CD4-positive, alpha-beta T cell (primary cell): ENCODE data around the gene ADAM10. TPM values are rescaled to one million over a fixed set of nuclear protein-coding genes. Genes with fewer than 3 reads are reported as not detected.

Experiments used
- ATAC-seq: fragments of 200-7000 bp; cut with Tn5 transposase; one replicate; pipeline ENCODE4 v1.10.0; 2022; ENCODE audit warnings: mild to moderate bottlenecking; ENCODE audit not compliant: poor library complexity
- CTCF ChIA-PET: fragments of 350-600 bp; sonication (Branson Sonifier 250); formaldehyde crosslinking; loops from one replicate; lab custom pipeline; 2021; ENCODE audit warnings: antibody characterized with exemption, inconsistent platforms; lab: Charles Lee
- POLR2A ChIA-PET: fragments of 350-600 bp; sonication (Branson Sonifier 250); formaldehyde crosslinking; loops from one replicate; lab custom pipeline; 2021; ENCODE audit warnings: antibody characterized with exemption, inconsistent platforms; lab: Charles Lee
- DNase-seq, 14 experiments: peaks; one replicate each; pipeline ENCODE4 v3.0.0-alpha.2; 2013 to 2020; ENCODE audit warnings: mixed read lengths in 2 of 14
- H3K27ac ChIP-seq, 2 donors: one replicate each; pipeline versions ENCODE4 v1.5.1 to v1.7.0; 2013; ENCODE audit warnings: low read length in 2 of 2, low read depth in 1 of 2, mild to moderate bottlenecking in 1 of 2
- H3K27me3 ChIP-seq, 2 experiments: 1 replicate in 1 of 2; 2 replicates in 1 of 2; pipeline versions ENCODE4 v1.6.1 to v1.7.0; 2013; ENCODE audit warnings: low read length in 2 of 2, control low read depth in 1 of 2, mild to moderate bottlenecking in 1 of 2, moderate library complexity in 1 of 2; ENCODE audit not compliant: insufficient read depth in 2 of 2, control insufficient read depth in 1 of 2
- H3K36me3 ChIP-seq: one replicate; pipeline ENCODE4 v1.6.1; 2013; ENCODE audit warnings: low read length, control low read depth; ENCODE audit not compliant: insufficient read depth
- H3K4me1 ChIP-seq: one replicate; pipeline ENCODE4 v1.6.1; 2013; ENCODE audit warnings: low read length, control low read depth; ENCODE audit not compliant: insufficient read depth
- H3K4me3 ChIP-seq: one replicate; pipeline ENCODE4 v1.5.1; 2013; ENCODE audit warnings: mild to moderate bottlenecking, low read length, moderate library complexity
- H3K9me3 ChIP-seq, 2 experiments: 1 replicate in 1 of 2; 2 replicates in 1 of 2; pipeline versions ENCODE4 v1.6.1 to v1.7.0; 2013; ENCODE audit warnings: low read length in 2 of 2, mild to moderate bottlenecking in 2 of 2, control low read depth in 1 of 2, moderate library complexity in 1 of 2; ENCODE audit not compliant: control insufficient read depth in 1 of 2, insufficient read depth in 1 of 2
- H3K27ac Mint-ChIP-seq: one replicate; pipeline ENCODE4 v1.8.0; 2020; ENCODE audit warnings: mixed read lengths
- H3K27me3 Mint-ChIP-seq: one replicate; pipeline ENCODE4 v1.8.0; 2021; ENCODE audit warnings: mixed read lengths
- H3K36me3 Mint-ChIP-seq: one replicate; pipeline ENCODE4 v1.8.0; 2021; ENCODE audit warnings: low read depth, mixed read lengths
- H3K4me1 Mint-ChIP-seq: one replicate; pipeline ENCODE4 v1.8.0; 2021; ENCODE audit warnings: low read depth, mixed read lengths
- H3K4me3 Mint-ChIP-seq: one replicate; pipeline ENCODE4 v1.8.0; 2020; ENCODE audit warnings: mild to moderate bottlenecking, mixed read lengths
- H3K9me3 Mint-ChIP-seq: one replicate; pipeline ENCODE4 v1.8.0; 2020; ENCODE audit warnings: mixed read lengths
- CTCF ChIP-seq: fragments of 200-600 bp; IDR thresholded peaks from one replicate; pipeline ENCODE4 v1.8.0; 2022; ENCODE audit warnings: antibody characterized with exemption, mild to moderate bottlenecking
- intact Hi-C, 2 experiments: fragments of 100-400 bp; cut with DNase I in 1 of 2; cut with micrococcal nuclease in 1 of 2; formaldehyde crosslinking; loops; one replicate each; pipeline versions ENCODE4 v1.15.1 to v1.9.0; 2023 to 2025; cut with DNase I, micrococcal nuclease
- total RNA-seq, 174 experiments: library from RNA in 2 of 174; stranded (reverse) in 2 of 174; gene quantifications; one replicate each; pipeline ENCODE4 v1.2.3 and lab custom pipeline; 2021 to 2026

Gene ADAM10
- total RNA-seq, 2 experiments from 2014 or later = 70.5 to 80.4 TPM

- POLR2A ChIA-PET = interaction anchor here (1.7 to 6.2 kb wide), 3 partner anchors 8 to 24 kb away, joined by 4 to 179 read pairs (median 8); partner anchors contain the start of gene MINDY2
- Histone ChIP-seq H3K27ac (no peak overlapping the region), H3K4me1 (peaks cover 27% of the 10 kb centered on the region), H3K27me3 (no peaks in the 10 kb centered on the region), H3K36me3 (peaks cover 3% of the 10 kb centered on the region), H3K4me3 (no peak overlapping the region), H3K9me3 (no peaks in the 10 kb centered on the region)
- intact Hi-C loops = loop anchor here in 1 of 2 experiments (5.0 kb wide), 1 partner anchor 911 kb away; the partner anchor contains the start of gene GTF2A2
- H3K4me1 Mint-ChIP-seq = peaks cover 78% of the 10 kb centered on the region
- H3K27ac Mint-ChIP-seq = no peak overlapping the region
- ATAC-seq (no peak), DNase-seq (no peak)
- H3K27me3 Mint-ChIP-seq = no peaks in the 10 kb centered on the region
- no peaks in the 10 kb centered on the region for H3K9me3 Mint-ChIP-seq
- CTCF ChIA-PET = interaction anchor here (0.7 to 3.0 kb wide), 3 partner anchors 19 to 28 kb away, joined by 3 to 14 read pairs (median 5); partner anchors contain the start of gene MINDY2
- H3K4me3 Mint-ChIP-seq = peak overlapping the region; percentile 53
- no peak for TF ChIP-seq CTCF
- H3K36me3 Mint-ChIP-seq = peaks cover 15% of the 10 kb centered on the region
Observed at GRCh38 chr15:58746174-58746573, 3.3 kb downstream of the ADAM10 start.

GRCh38 chr15:58742819-58743502, 6.5 kb downstream of the ADAM10 start:
- ChIA-PET POLR2A (interaction anchor here (0.6 to 1.3 kb wide), 2 partner anchors 28 to 115 kb away, joined by 3 read pairs; partner anchors contain the start of gene MINDY2), CTCF (interaction anchor here (0.6 to 1.9 kb wide), 3 partner anchors 25 to 111 kb away, joined by 3 to 6 read pairs (median 4); partner anchors contain the start of gene MINDY2)
- peaks cover 84% of the 10 kb centered on the region for H3K4me1 Mint-ChIP-seq
- no peak overlapping the region for H3K4me3 Mint-ChIP-seq
- no peak for DNase-seq
- no peaks in the 10 kb centered on the region for H3K27me3 Mint-ChIP-seq
- Histone ChIP-seq H3K9me3 (no peaks in the 10 kb centered on the region), H3K36me3 (peaks cover 3% of the 10 kb centered on the region), H3K27me3 (no peaks in the 10 kb centered on the region), H3K27ac (no peak overlapping the region), H3K4me1 (peaks cover 21% of the 10 kb centered on the region), H3K4me3 (no peak overlapping the region)
- TF ChIP-seq CTCF = no peak
- ATAC-seq = no peak
- intact Hi-C loops = loop anchor here in 1 of 2 experiments (5.0 kb wide), 1 partner anchor 39 kb away; no protein-coding TSS in a partner anchor
- no peaks in the 10 kb centered on the region for H3K36me3 Mint-ChIP-seq
- H3K27ac Mint-ChIP-seq = no peak overlapping the region
- no peaks in the 10 kb centered on the region for H3K9me3 Mint-ChIP-seq

- DNase-seq (no peak), ATAC-seq (no peak)
- Histone ChIP-seq H3K4me1 (peaks cover 21% of the 10 kb centered on the region), H3K36me3 (peaks cover 3% of the 10 kb centered on the region), H3K9me3 (no peaks in the 10 kb centered on the region), H3K27me3 (no peaks in the 10 kb centered on the region), H3K27ac (no peak overlapping the region), H3K4me3 (no peak overlapping the region)
- intact Hi-C loops = loop anchor here in 1 of 2 experiments (5.0 kb wide), 1 partner anchor 40 kb away; no protein-coding TSS in a partner anchor
- CTCF ChIA-PET = interaction anchor here (0.8 to 1.9 kb wide), 3 partner anchors 14 to 110 kb away, joined by 3 to 6 read pairs (median 4); partner anchors contain the start of gene MINDY2
- Mint-ChIP-seq H3K9me3 (no peaks in the 10 kb centered on the region), H3K27me3 (no peaks in the 10 kb centered on the region), H3K4me1 (peaks cover 84% of the 10 kb centered on the region), H3K4me3 (peak overlapping the region; percentile 4), H3K36me3 (no peaks in the 10 kb centered on the region), H3K27ac (peak overlapping the region; percentile 1)
- TF ChIP-seq CTCF = no peak
- POLR2A ChIA-PET = no interaction called here
Observed at GRCh38 chr15:58742022-58742813, 7.3 kb downstream of the ADAM10 start.
